HG02970 (cell line): ENCODE data around the gene ETV6.

Experiments
- ATAC-seq: cut with Tn5 transposase; IDR thresholded peaks from one replicate; pipeline ENCODE4 v1.9.1; 2021; ENCODE audit warnings: mild to moderate bottlenecking, moderate library complexity, moderate number of reproducible peaks; ENCODE audit not compliant: unreplicated experiment, low FRiP score

Gene ETV6

GRCh38 chr12:11819643-11820042 lies 170.2 kb downstream of the ETV6 start:
- ATAC-seq: no peak

GRCh38 chr12:11820476-11820875 lies 171.0 kb downstream of the ETV6 start:
- no peak for ATAC-seq

GRCh38 chr12:11821386-11822080 lies 172.1 kb downstream of the ETV6 start:
- ATAC-seq: no peak

- no peak for ATAC-seq
Measured at GRCh38 chr12:11822081-11822834, 172.8 kb downstream of the ETV6 start.

GRCh38 chr12:11823043-11823442 lies 173.6 kb downstream of the ETV6 start:
- no peak for ATAC-seq

GRCh38 chr12:11823593-11823992 lies 174.1 kb downstream of the ETV6 start:
- no peak for ATAC-seq

GRCh38 chr12:11824069-11824468 lies 174.6 kb downstream of the ETV6 start:
- ATAC-seq: no peak

GRCh38 chr12:11824736-11825135 lies 175.3 kb downstream of the ETV6 start:
- ATAC-seq: no peak

GRCh38 chr12:11825278-11825677 lies 175.8 kb downstream of the ETV6 start:
- no peak for ATAC-seq

- ATAC-seq: no peak
Measured at GRCh38 chr12:11826574-11826973, 177.1 kb downstream of the ETV6 start.

- no peak for ATAC-seq
Measured at GRCh38 chr12:11827091-11828061, 177.9 kb downstream of the ETV6 start.

GRCh38 chr12:11829764-11830194 lies 180.3 kb downstream of the ETV6 start:
- ATAC-seq: no peak

- no peak for ATAC-seq
Measured at GRCh38 chr12:11830307-11830801, 180.9 kb downstream of the ETV6 start.

- ATAC-seq: no peak
Measured at GRCh38 chr12:11832093-11832492, 182.6 kb downstream of the ETV6 start.

- ATAC-seq: no peak
Measured at GRCh38 chr12:11833174-11833895, 183.9 kb downstream of the ETV6 start.

- ATAC-seq: no peak
Measured at GRCh38 chr12:11834104-11834812, 184.8 kb downstream of the ETV6 start.

- no peak for ATAC-seq
Measured at GRCh38 chr12:11834931-11835330, 185.5 kb downstream of the ETV6 start.

- ATAC-seq: peak; percentile 92
Measured at GRCh38 chr12:11836282-11837151, 187.0 kb downstream of the ETV6 start.
